PC-3 (cell line): Measurements from ENCODE around the gene DAPK1. TPM values are rescaled to one million over a fixed set of nuclear protein-coding genes. Genes with fewer than 3 reads are reported as not detected.
A peak's percentile ranks its signal among the peaks of the same experiment; 100 is the strongest.

ENCODE experiments used
- ATAC-seq: fragments of 200-7000 bp; cut with Tn5 transposase; 2 replicates; pipeline ENCODE4 v1.9.1; 2020; ENCODE audit warnings: mild to moderate bottlenecking, moderate library complexity
- BruUV-seq: library from RNA; stranded (reverse); fragments of 400-500 nt; replicated peaks from 2 replicates; lab custom pipeline; 2021; lab: Mats Ljungman, UMichigan
- CTCF ChIA-PET: fragments of 300-600 bp; sonication (Branson Sonifier 250); formaldehyde crosslinking; loops from one replicate; lab custom pipeline; 2022; ENCODE audit warnings: antibody characterized with exemption; lab: Charles Lee
- POLR2A ChIA-PET: fragments of 300-600 bp; sonication (Branson Sonifier 250); formaldehyde crosslinking; loops from one replicate; lab custom pipeline; 2022; ENCODE audit warnings: antibody characterized with exemption; ENCODE audit not compliant: unreplicated experiment; lab: Charles Lee
- DNase-seq: peaks from one replicate; pipeline ENCODE4 v3.0.0-alpha.2; 2015
- H2AFZ ChIP-seq: fragments of 300-600 bp; sonication (generic); 2 replicates; pipeline ENCODE4 v1.6.0; 2016; ENCODE audit warnings: antibody characterized with exemption, low read length
- H3F3A ChIP-seq: fragments of 300-600 bp; sonication (generic); one replicate; pipeline ENCODE4 v1.6.0; 2017; ENCODE audit warnings: antibody characterized with exemption, low read length, control low read depth, mild to moderate bottlenecking; ENCODE audit not compliant: unreplicated experiment
- H3K27ac ChIP-seq: fragments of 300-600 bp; sonication (generic); 2 replicates; pipeline ENCODE4 v1.5.1; 2016; ENCODE audit warnings: mild to moderate bottlenecking, low read length
- H3K27me3 ChIP-seq: fragments of 300-600 bp; sonication (generic); 2 replicates; pipeline ENCODE4 v1.6.1; 2016; ENCODE audit warnings: low read length, mixed read lengths
- H3K36me3 ChIP-seq: fragments of 300-600 bp; sonication (generic); 2 replicates; pipeline ENCODE4 v1.6.1; 2016; ENCODE audit warnings: low read depth, mixed run types, low read length, mixed read lengths
- H3K4me1 ChIP-seq: fragments of 300-600 bp; sonication (generic); 2 replicates; pipeline ENCODE4 v1.5.1; 2016; ENCODE audit warnings: low read length; ENCODE audit not compliant: insufficient read depth
- H3K4me2 ChIP-seq: fragments of 300-600 bp; sonication (generic); 2 replicates; pipeline ENCODE4 v1.6.0; 2016; ENCODE audit warnings: low read length
- H3K4me3 ChIP-seq: fragments of 300-600 bp; sonication (generic); 2 replicates; pipeline ENCODE4 v1.5.1; 2016; ENCODE audit warnings: mild to moderate bottlenecking, low read length, mixed read lengths
- H3K79me2 ChIP-seq: fragments of 300-600 bp; sonication (generic); 2 replicates; pipeline ENCODE4 v1.6.1; 2017; ENCODE audit warnings: low read length, mixed read lengths
- H3K9ac ChIP-seq: fragments of 300-600 bp; sonication (generic); 2 replicates; pipeline ENCODE4 v1.6.0; 2016; ENCODE audit warnings: mild to moderate bottlenecking, low read length
- H3K9me2 ChIP-seq: fragments of 300-600 bp; sonication (generic); replicated peaks from 2 replicates; pipeline ENCODE4 v1.6.1; 2016; ENCODE audit warnings: mixed run types, low read length, mixed read lengths
- H3K9me3 ChIP-seq: fragments of 300-600 bp; sonication (generic); 2 replicates; pipeline ENCODE4 v1.6.1; 2016; ENCODE audit warnings: low read length, mixed read lengths
- H4K20me1 ChIP-seq: fragments of 300-600 bp; sonication (generic); 2 replicates; pipeline ENCODE4 v1.6.1; 2016; ENCODE audit warnings: low read length, mixed read lengths
- EZH2 ChIP-seq: fragments of 300-600 bp; sonication (generic); IDR thresholded peaks from one replicate; pipeline ENCODE4 v1.6.1; 2017; ENCODE audit warnings: antibody characterized with exemption, mild to moderate bottlenecking, low read length; ENCODE audit not compliant: unreplicated experiment
- EZH2phosphoT487 ChIP-seq: fragments of 300-600 bp; sonication (generic); IDR thresholded peaks from 2 replicates; pipeline ENCODE4 v1.6.1; 2018; ENCODE audit warnings: mild to moderate bottlenecking, antibody characterized with exemption, low read length, borderline replicate concordance
- intact Hi-C: fragments of 100-400 bp; cut with micrococcal nuclease; formaldehyde crosslinking; loops from 2 replicates; pipeline ENCODE4 v1.9.0; 2023
- total RNA-seq: library from RNA; depleted of rRNA; stranded (reverse); fragments of >200 nt; gene quantifications from 2 replicates; pipeline ENCODE4 v1.2.3, GENCODE V29; 2014
- TF ChIP-seq, protein P1 (sequence below): fragments of 300-600 bp; sonication (generic); conservative IDR thresholded peaks from 2 replicates; pipeline ENCODE4 v1.5.1; 2017; ENCODE audit warnings: antibody characterized with exemption, low read depth, mild to moderate bottlenecking, low read length

DAPK1 gene
- total RNA-seq, 1 experiment from 2014 or later: not detected

DNA sequence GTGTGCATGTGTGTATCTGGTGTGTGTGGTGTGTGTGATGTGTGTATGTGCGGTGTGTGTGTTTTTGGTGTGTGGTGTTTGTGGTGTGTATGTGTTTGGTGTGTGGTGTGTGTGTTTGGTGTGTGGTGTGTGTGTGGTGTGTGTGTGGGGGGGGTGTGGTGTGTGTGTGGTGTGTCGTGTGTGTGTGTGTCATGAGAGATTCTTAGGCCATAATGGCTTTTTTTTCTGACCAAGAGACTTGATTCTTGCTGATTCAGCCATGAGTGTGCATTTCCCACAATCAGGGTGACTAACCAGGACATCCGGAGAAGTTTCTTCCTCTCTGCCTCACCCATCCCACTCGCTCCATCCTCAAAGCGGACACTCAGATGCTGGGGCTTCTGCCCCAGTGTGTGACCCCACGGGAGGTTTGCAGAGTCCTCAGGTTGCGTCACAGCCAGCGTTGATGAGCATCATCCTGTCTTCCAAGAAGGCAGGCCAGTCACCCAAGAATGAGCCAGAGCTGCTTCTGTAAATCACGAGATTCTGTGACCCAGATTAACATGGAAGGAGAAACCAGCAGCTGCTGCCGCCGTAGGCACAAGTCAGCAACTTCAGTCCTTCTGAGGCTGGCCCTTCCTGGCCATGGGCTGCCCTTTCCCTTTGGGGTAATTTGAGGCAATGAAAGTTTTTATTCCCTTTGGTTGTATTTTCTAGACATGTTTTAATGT is 215.8 kb downstream of the DAPK1 start:
- TF ChIP-seq EZH2phosphoT487 (no peak), EZH2 (no peak)
- TF ChIP-seq, protein P1, sequence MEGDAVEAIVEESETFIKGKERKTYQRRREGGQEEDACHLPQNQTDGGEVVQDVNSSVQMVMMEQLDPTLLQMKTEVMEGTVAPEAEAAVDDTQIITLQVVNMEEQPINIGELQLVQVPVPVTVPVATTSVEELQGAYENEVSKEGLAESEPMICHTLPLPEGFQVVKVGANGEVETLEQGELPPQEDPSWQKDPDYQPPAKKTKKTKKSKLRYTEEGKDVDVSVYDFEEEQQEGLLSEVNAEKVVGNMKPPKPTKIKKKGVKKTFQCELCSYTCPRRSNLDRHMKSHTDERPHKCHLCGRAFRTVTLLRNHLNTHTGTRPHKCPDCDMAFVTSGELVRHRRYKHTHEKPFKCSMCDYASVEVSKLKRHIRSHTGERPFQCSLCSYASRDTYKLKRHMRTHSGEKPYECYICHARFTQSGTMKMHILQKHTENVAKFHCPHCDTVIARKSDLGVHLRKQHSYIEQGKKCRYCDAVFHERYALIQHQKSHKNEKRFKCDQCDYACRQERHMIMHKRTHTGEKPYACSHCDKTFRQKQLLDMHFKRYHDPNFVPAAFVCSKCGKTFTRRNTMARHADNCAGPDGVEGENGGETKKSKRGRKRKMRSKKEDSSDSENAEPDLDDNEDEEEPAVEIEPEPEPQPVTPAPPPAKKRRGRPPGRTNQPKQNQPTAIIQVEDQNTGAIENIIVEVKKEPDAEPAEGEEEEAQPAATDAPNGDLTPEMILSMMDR: no peak
- H3K27me3 ChIP-seq: no peaks in the 10 kb centered on the region
- peak overlapping the region; percentile 23; the same call in 1 of the 2 replicates for H2AFZ ChIP-seq
- no peaks in the 10 kb centered on the region for H4K20me1 ChIP-seq
- ChIA-PET CTCF (no interaction called here), POLR2A (no interaction called here)
- H3K79me2 ChIP-seq: no peaks in the 10 kb centered on the region
- H3K4me3 ChIP-seq: peak overlapping the region; percentile 55
- peak; percentile 91 for ATAC-seq
- intact Hi-C loops: no loop called here
- no TSS peak for BruUV-seq
- H3K4me1 ChIP-seq: peaks cover 34% of the 10 kb centered on the region
- no peaks in the 10 kb centered on the region for H3K36me3 ChIP-seq
- peak overlapping the region; percentile 77 for H3K4me2 ChIP-seq
- H3K9ac ChIP-seq: peak overlapping the region; percentile 72
- H3K27ac ChIP-seq: peak overlapping the region; percentile 95
- no peaks in the 10 kb centered on the region for H3K9me3 ChIP-seq
- no peaks in the 10 kb centered on the region for H3F3A ChIP-seq
- H3K9me2 ChIP-seq: no peaks in the 10 kb centered on the region
- peak; percentile 92 for DNase-seq

DNA sequence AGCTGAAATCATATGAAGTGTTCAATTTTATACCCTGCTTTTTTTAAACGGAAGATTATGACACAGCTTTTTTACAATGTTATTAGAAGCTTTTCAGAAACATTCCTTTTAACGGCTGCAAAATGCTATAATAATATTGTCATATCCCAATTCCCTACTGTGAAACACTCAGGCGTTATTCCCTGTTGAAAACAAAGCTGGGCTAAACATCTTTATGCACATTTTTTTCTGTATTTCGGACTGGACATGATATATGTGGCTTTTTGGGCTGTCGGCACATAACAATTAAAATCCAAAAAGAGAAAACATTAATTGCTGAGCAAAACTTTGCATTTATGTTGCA is 216.3 kb downstream of the DAPK1 start:
- Histone ChIP-seq H3K27ac (peak overlapping the region; percentile 95), H3K4me3 (peak overlapping the region; percentile 55), H3K36me3 (no peaks in the 10 kb centered on the region), H3K4me1 (peaks cover 34% of the 10 kb centered on the region), H3K9ac (peak overlapping the region; percentile 72), H3K9me3 (no peaks in the 10 kb centered on the region), H3K79me2 (no peaks in the 10 kb centered on the region), H2AFZ (peak overlapping the region; percentile 23; the same call in 1 of the 2 replicates), H3K9me2 (no peaks in the 10 kb centered on the region), H3K27me3 (no peaks in the 10 kb centered on the region), H3F3A (no peaks in the 10 kb centered on the region), H4K20me1 (no peaks in the 10 kb centered on the region), H3K4me2 (peak overlapping the region; percentile 77)
- ATAC-seq: peak; percentile 11
- TSS peak; percentile 92 for BruUV-seq
- DNase-seq: no peak
- ChIA-PET POLR2A (no interaction called here), CTCF (no interaction called here)
- intact Hi-C loops: no loop called here
- TF ChIP-seq EZH2phosphoT487 (no peak), EZH2 (no peak)
- TF ChIP-seq, protein P1: no peak

DNA sequence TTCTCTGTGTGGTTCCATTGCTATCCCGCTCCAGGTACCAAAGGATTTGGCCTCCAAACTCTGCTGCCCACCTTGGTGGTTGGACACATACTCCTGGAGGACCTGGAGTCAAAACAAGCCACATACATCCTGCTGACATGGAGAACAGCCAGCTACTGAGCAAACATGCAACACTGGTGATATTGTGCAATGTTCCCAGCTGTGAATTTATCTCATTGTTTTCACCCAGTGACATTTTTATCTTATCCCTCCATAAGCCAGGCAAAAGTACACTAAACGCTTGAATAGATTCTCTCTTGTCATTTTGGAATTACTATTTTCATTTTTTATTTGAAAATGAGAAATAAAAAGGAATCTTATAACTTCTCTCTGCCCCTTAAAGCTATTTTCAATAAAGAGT is 217.2 kb downstream of the DAPK1 start:
- Histone ChIP-seq H3K4me1 (peaks cover 34% of the 10 kb centered on the region), H3K9me3 (no peaks in the 10 kb centered on the region), H3K27ac (peak overlapping the region; percentile 95), H3K4me2 (peak overlapping the region; percentile 77), H3K9me2 (no peaks in the 10 kb centered on the region), H3K9ac (peak overlapping the region; percentile 72), H4K20me1 (no peaks in the 10 kb centered on the region), H2AFZ (no peak overlapping the region), H3K27me3 (no peaks in the 10 kb centered on the region), H3K36me3 (no peaks in the 10 kb centered on the region), H3K4me3 (no peak overlapping the region), H3F3A (no peaks in the 10 kb centered on the region), H3K79me2 (no peaks in the 10 kb centered on the region)
- ChIA-PET POLR2A (no interaction called here), CTCF (no interaction called here)
- ATAC-seq (no peak), DNase-seq (peak; percentile 68)
- TF ChIP-seq, protein P1: no peak
- TF ChIP-seq EZH2phosphoT487: no peak
- no peak for TF ChIP-seq EZH2
- intact Hi-C loops: no loop called here
- BruUV-seq: no TSS peak
